NB4 (cell line): ENCODE data around the gene TBC1D21.

Source experiments
- DNase-seq: peaks from one replicate; pipeline ENCODE4 v3.0.0; 2010; ENCODE audit warnings: low read depth
- H3K4me3 ChIP-seq: one replicate; pipeline ENCODE4 v1.5.1; 2011; ENCODE audit warnings: mild to moderate bottlenecking, low read depth, low read length, moderate library complexity
- CTCF ChIP-seq: IDR thresholded peaks from one replicate; pipeline ENCODE4 v1.5.1; 2012; ENCODE audit warnings: low read depth, low read length
- MYC ChIP-seq: IDR thresholded peaks from 2 replicates; pipeline ENCODE4 v1.6.1; 2011; ENCODE audit warnings: low read depth, low read length
- POLR2A ChIP-seq: IDR thresholded peaks from 2 replicates; pipeline ENCODE4 v1.6.1; 2011; ENCODE audit warnings: mild to moderate bottlenecking; ENCODE audit not compliant: insufficient read length; ENCODE audit errors: extremely low read depth
- TF ChIP-seq, protein P1 (sequence below): IDR thresholded peaks from 2 replicates; pipeline ENCODE4 v1.6.1; 2011; ENCODE audit warnings: low read depth, low read length

The TBC1D21 gene

DNA sequence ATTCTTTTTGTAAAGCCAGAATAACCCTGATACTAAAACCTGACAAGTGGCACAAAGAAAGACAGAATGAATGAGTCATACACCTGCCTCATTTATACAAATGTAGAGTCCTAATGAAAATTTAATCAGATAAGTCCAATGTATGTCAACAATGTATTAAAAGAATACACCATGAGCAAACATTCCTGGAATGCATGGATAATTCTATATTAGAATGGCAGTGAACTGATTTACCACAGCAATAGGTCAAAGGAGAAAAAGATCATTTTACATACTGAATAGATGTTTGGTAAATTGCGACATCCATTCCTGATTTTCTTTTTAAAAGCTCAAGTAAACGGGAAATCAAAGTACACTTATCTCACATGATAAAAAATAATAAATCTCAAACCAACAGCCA, 41.7 kb downstream of the TBC1D21 start:
- DNase-seq: no peak
- H3K4me3 ChIP-seq: no peak overlapping the region
- no peak for TF ChIP-seq MYC
- TF ChIP-seq, protein P1, sequence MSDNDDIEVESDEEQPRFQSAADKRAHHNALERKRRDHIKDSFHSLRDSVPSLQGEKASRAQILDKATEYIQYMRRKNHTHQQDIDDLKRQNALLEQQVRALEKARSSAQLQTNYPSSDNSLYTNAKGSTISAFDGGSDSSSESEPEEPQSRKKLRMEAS: no peak
- TF ChIP-seq CTCF: no peak
- no peak for TF ChIP-seq POLR2A

- no peak overlapping the region for H3K4me3 ChIP-seq
- TF ChIP-seq CTCF: no peak
- TF ChIP-seq, protein P1: no peak
- TF ChIP-seq POLR2A: no peak
- TF ChIP-seq MYC: no peak
- no peak for DNase-seq
Observed at GRCh38 chr15:73918784-73919183, 45.4 kb downstream of the TBC1D21 start.

- H3K4me3 ChIP-seq: no peak overlapping the region
- DNase-seq: no peak
- no peak for TF ChIP-seq CTCF
- no peak for TF ChIP-seq POLR2A
- TF ChIP-seq, protein P1: no peak
- no peak for TF ChIP-seq MYC
Observed at GRCh38 chr15:73919706-73920105, 46.3 kb downstream of the TBC1D21 start.

- no peak overlapping the region for H3K4me3 ChIP-seq
- TF ChIP-seq CTCF (no peak), POLR2A (no peak), MYC (no peak)
- TF ChIP-seq, protein P1: no peak
- no peak for DNase-seq
Observed at GRCh38 chr15:73921254-73921925, 48.0 kb downstream of the TBC1D21 start.

GRCh38 chr15:73922186-73923151, 49.1 kb downstream of the TBC1D21 start:
- DNase-seq: peak; percentile 52
- H3K4me3 ChIP-seq: no peak overlapping the region
- TF ChIP-seq, protein P1: no peak
- no peak for TF ChIP-seq POLR2A
- TF ChIP-seq CTCF: no peak
